NK-92 (cell line): Measurements from ENCODE around the gene FBXO21.

Source experiments
- DNase-seq: peaks from one replicate; lab custom pipeline; 2025; ENCODE audit not compliant: unreplicated experiment; lab: John Stamatoyannopoulos, UW

FBXO21 gene

DNA sequence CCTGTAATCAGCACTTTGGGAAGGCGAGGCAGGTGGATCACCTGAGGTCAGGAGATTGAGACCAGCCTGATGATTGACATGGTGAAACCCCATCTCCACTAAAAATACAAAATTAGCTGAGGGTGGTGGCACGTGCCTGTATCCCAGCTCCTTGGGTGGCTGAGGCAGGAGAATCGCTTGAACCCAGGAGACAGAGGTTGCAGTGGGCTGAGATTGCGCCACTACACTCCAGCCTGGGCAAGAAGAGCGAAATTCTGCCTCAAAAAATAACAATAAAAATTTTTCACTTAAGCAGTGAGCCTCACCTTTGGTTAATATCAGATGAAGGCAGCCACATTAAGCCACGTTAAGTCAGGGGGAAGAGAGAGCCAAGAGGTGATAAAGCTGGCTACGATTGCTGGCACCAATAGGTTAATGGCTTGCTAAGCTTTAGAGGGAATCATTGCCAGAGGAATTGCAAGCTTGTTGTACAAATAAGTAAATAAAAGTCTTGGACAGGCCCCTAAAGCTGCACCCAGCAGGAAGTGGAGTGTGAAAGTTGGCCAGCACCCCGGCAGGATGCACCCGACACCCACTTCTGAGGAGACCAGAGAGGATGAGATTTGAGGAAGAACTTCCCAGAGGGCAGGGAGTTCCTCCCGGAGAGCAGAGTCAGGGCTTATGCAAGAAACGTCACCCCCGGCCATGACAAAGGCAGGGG, 49.7 kb downstream of the FBXO21 start:
- DNase-seq: no peak

GRCh38 chr12:117139025-117139717, 51.1 kb downstream of the FBXO21 start:
- no peak for DNase-seq

GRCh38 chr12:117134721-117135120, 55.5 kb downstream of the FBXO21 start:
- no peak for DNase-seq

GRCh38 chr12:117134059-117134458, 56.2 kb downstream of the FBXO21 start:
- no peak for DNase-seq

DNA sequence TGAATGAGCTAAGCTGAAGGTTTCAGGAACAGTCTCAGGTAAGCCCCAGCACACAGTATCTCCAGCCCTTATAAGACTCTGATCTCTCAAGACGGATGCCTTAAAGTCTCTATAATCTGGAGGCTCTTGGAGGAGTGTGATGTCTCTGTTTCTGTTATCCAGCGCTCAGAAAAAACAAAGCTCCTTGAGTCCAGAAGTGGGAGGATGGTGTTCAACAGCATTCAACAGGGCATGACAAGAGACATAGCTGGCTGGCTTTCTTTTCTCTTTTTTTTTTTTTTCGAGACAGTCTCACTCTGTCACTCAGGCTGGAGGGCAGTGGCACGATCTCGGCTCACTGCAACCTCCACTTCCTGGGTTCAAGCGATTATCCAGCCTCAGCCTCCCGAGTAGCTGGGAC, 59.5 kb downstream of the FBXO21 start:
- no peak for DNase-seq

GRCh38 chr12:117129391-117129790, 60.9 kb downstream of the FBXO21 start:
- no peak for DNase-seq

- no peak for DNase-seq
Observed at GRCh38 chr12:117127933-117128823, 62.1 kb downstream of the FBXO21 start.

- no peak for DNase-seq
Observed at GRCh38 chr12:117126335-117126734, 63.9 kb downstream of the FBXO21 start.

GRCh38 chr12:117125767-117126166, 64.5 kb downstream of the FBXO21 start:
- DNase-seq: no peak

DNA sequence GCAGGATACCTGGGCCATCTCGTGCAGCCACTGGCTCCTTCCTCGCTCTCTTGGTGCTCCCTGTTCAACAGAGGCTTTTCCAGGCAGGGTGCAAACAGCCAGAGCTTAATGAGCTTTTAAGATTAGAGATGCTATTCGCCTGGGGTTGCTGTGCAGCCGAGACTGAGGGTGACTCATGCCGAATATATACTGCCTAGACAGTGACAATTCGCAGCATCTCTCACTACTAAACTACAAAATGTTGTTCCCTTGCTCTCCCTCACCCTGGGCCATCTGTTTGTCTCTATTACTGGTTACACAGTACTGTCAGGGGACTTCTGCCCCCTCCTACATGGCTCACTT, 65.0 kb downstream of the FBXO21 start:
- DNase-seq: no peak

GRCh38 chr12:117124421-117125271, 65.6 kb downstream of the FBXO21 start:
- no peak for DNase-seq

GRCh38 chr12:117121441-117121840, 68.8 kb downstream of the FBXO21 start:
- DNase-seq: no peak

- DNase-seq: no peak
Observed at GRCh38 chr12:117120787-117121186, 69.5 kb downstream of the FBXO21 start.

- DNase-seq: no peak
Observed at GRCh38 chr12:117119592-117120198, 70.6 kb downstream of the FBXO21 start.

- DNase-seq: no peak
Observed at GRCh38 chr12:117118838-117119591, 71.3 kb downstream of the FBXO21 start.

DNA sequence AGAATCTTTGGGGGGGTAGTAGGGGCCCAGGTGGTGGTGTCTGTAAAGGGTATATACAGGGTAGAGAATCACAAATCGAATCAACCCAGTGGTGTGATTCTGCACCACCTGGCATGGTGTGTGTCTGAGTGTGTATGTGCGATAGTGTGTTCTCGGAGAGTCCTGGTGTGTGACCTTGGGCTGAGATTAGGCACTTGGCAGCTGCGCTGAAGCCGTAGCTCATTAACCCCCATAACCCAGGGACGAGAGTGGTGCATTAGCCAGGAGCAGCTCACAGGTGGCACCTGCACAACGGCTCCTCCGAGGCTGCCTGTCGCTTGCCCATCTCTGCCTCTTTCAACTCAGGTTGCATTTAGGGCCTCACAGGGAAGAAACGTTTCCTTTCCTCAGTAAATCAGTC, 75.5 kb downstream of the FBXO21 start:
- no peak for DNase-seq

- no peak for DNase-seq
Observed at GRCh38 chr12:117113231-117113630, 77.0 kb downstream of the FBXO21 start.

DNA sequence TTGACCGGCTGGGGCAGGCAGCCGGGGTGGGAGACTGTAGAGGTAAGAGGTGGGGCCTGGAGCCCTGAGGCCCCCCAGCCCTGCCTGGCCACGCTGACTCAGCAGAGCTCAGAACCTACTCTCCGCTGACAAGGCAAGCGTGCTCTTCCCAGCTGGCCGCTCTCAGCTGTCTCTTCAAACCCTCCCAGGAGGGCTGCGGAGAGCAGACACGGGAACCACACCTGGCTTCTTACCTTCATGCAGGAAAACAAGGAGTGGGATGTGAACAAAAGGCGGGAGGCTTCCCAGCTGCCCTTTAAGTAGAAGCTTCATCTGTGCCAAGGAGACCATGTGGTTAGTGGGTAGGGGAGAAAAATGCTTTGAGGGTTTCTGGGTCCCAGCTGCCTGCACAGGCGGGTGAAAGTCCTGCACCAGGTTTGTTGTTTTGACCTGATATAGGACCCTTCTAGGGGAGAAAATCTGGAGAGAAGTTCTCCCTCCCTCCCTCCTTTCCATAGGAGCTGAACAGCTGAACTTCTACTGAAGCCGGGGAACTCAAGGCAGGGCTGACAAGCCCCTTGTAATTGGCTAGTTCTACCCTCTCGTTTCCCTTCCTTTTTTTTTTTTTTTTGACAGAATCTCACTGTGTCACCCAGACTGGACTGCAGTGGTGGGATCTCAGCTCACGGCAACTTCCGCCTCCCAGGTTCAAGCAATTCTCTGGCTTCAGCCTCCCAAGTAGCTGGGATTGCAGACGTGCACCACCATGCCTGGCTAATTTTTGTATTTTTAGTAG, 78.3 kb downstream of the FBXO21 start:
- no peak for DNase-seq

GRCh38 chr12:117111386-117111785, 78.9 kb downstream of the FBXO21 start:
- no peak for DNase-seq
